ENCODE data around the gene GTF2H1.
"Not testable (repeated sequence)": the region's sequence is repeated elsewhere in the genome, so short reads cannot be mapped to it uniquely, and the experiment has no call there.

GTF2H1 gene

GRCh38 chr11:18383388-18384156, 61.2 kb downstream of the GTF2H1 start:
- peak; percentile 87 for DNase-seq

- DNase-seq, result no peak
These were observed 61.8 kb downstream of the GTF2H1 start for GRCh38 chr11:18384157-18384641.

- no peak for DNase-seq
These were observed 67.7 kb downstream of the GTF2H1 start for GRCh38 chr11:18390088-18390487.

GRCh38 chr11:18392434-18393321, 70.3 kb downstream of the GTF2H1 start:
- DNase-seq, result peak; percentile 25

- peak; percentile 49 for DNase-seq
These were observed 71.4 kb downstream of the GTF2H1 start for GRCh38 chr11:18393581-18394274.

GRCh38 chr11:18394275-18394927, 72.0 kb downstream of the GTF2H1 start, which contains the start of gene LDHA:
Gene LDHA (plus strand): TSS chr11:18394563. CDS start chr11:18396843, 2,280 bp downstream.
- peak; percentile 99 for DNase-seq

- peak; percentile 40 for DNase-seq
These were observed 72.8 kb downstream of the GTF2H1 start for GRCh38 chr11:18394928-18395734.

- peak; percentile 98 for DNase-seq
These were observed 73.6 kb downstream of the GTF2H1 start for GRCh38 chr11:18395735-18396504.

GRCh38 chr11:18397921-18398320, 75.6 kb downstream of the GTF2H1 start:
- no peak for DNase-seq

- DNase-seq, result not testable (repeated sequence)
These were observed 78.7 kb downstream of the GTF2H1 start for GRCh38 chr11:18401077-18401476.

- DNase-seq, result no peak
These were observed 81.7 kb downstream of the GTF2H1 start for GRCh38 chr11:18404062-18404461.

GRCh38 chr11:18407400-18407799, 85.0 kb downstream of the GTF2H1 start:
- DNase-seq, result not testable (repeated sequence)

- DNase-seq, result peak; percentile 28
These were observed 86.4 kb downstream of the GTF2H1 start for GRCh38 chr11:18408558-18409291.

GRCh38 chr11:18416459-18416858, 94.1 kb downstream of the GTF2H1 start:
- DNase-seq, result no peak

All from activated CD4-positive, alpha-beta T cell treated with anti-CD3 and anti-CD28 coated beads, Interleukin-2, Interleukin-6, amounts not matched to agents 100 ng/mL and 50 ng/mL, durations not matched to agents 16 hours and 8 hours (primary cell).